H1 (cell line): Measurements from ENCODE around the gene PPP4R3A. TPM values are rescaled to one million over a fixed set of nuclear protein-coding genes. Genes with fewer than 3 reads are reported as not detected.

ENCODE experiments used
- CEBPB ChIP-seq: IDR thresholded peaks from 2 replicates; pipeline ENCODE4 v1.6.1; 2012; ENCODE audit warnings: low read depth, low read length
- CHD1 ChIP-seq: IDR thresholded peaks from 2 replicates; pipeline ENCODE4 v1.6.1; 2012; ENCODE audit warnings: low read depth, low read length, improper control_type of control experiment
- E2F6 ChIP-seq: IDR thresholded peaks from 2 replicates; pipeline ENCODE4 v1.6.1; 2012; ENCODE audit warnings: inconsistent platforms
- KDM4A ChIP-seq: IDR thresholded peaks from one replicate; pipeline ENCODE4 v1.7.1; 2012; ENCODE audit warnings: low read depth, mild to moderate bottlenecking, moderate library complexity, low read length, inconsistent platforms; ENCODE audit not compliant: severe bottlenecking
- YY1 ChIP-seq: IDR thresholded peaks from 2 replicates; pipeline ENCODE4 v1.6.1; 2011; ENCODE audit warnings: low read depth, mild to moderate bottlenecking, low read length
- polyA plus RNA-seq, 7 experiments: library from polyadenylated mRNA; depleted of rRNA in 3 of 7; stranded (reverse) in 5 of 7; unstranded in 2 of 7; fragments of >200 nt in 5 of 7; fragments of 200-250 nt in 2 of 7; gene quantifications; 1 replicate in 5 of 7; 2 replicates in 1 of 7; 4 replicates in 1 of 7; pipeline versions ENCODE4 v1.2.1 to v1.2.3, GENCODE V29; 2011 to 2013; ENCODE audit warnings: missing spikeins in 2 of 7, mixed read lengths in 2 of 7
- total RNA-seq: library from RNA; stranded (reverse); fragmentation: NEBNext Ultra II Directional; extraction: Animal tissue kit (Norgen Biotek cat#: 25700); gene quantifications from 2 replicates; pipeline ENCODE4 v1.2.1, GENCODE V29; 2021
- TF ChIP-seq, protein P1 (sequence below): fragments of 300-600 bp; sonication (generic); IDR thresholded peaks from 2 replicates; pipeline ENCODE4 v1.7.1; 2012; ENCODE audit warnings: low read length, moderate library complexity, mild to moderate bottlenecking, inconsistent platforms; ENCODE audit not compliant: insufficient replicate concordance
- TF ChIP-seq, protein P2 (sequence below), 3 experiments: IDR thresholded peaks; 1 replicate in 2 of 3; 2 replicates in 1 of 3; pipeline versions ENCODE4 v1.5.1 to v1.6.1; 2011; ENCODE audit warnings: low read length in 3 of 3, mild to moderate bottlenecking in 3 of 3, inconsistent platforms in 2 of 3, low read depth in 1 of 3, moderate library complexity in 1 of 3; ENCODE audit not compliant: insufficient read depth in 1 of 3; ENCODE audit errors: control extremely low read depth in 1 of 3

The PPP4R3A gene
- total and polyA plus RNA-seq, 2 of the 8 experiments (the other 6 are each of a cell fraction or from before 2014, with no cell fraction given) = 31.7 to 122 TPM

GRCh38 chr14:91503000-91503504, 7.1 kb downstream of the PPP4R3A start (continued):
- TF ChIP-seq, protein P1, sequence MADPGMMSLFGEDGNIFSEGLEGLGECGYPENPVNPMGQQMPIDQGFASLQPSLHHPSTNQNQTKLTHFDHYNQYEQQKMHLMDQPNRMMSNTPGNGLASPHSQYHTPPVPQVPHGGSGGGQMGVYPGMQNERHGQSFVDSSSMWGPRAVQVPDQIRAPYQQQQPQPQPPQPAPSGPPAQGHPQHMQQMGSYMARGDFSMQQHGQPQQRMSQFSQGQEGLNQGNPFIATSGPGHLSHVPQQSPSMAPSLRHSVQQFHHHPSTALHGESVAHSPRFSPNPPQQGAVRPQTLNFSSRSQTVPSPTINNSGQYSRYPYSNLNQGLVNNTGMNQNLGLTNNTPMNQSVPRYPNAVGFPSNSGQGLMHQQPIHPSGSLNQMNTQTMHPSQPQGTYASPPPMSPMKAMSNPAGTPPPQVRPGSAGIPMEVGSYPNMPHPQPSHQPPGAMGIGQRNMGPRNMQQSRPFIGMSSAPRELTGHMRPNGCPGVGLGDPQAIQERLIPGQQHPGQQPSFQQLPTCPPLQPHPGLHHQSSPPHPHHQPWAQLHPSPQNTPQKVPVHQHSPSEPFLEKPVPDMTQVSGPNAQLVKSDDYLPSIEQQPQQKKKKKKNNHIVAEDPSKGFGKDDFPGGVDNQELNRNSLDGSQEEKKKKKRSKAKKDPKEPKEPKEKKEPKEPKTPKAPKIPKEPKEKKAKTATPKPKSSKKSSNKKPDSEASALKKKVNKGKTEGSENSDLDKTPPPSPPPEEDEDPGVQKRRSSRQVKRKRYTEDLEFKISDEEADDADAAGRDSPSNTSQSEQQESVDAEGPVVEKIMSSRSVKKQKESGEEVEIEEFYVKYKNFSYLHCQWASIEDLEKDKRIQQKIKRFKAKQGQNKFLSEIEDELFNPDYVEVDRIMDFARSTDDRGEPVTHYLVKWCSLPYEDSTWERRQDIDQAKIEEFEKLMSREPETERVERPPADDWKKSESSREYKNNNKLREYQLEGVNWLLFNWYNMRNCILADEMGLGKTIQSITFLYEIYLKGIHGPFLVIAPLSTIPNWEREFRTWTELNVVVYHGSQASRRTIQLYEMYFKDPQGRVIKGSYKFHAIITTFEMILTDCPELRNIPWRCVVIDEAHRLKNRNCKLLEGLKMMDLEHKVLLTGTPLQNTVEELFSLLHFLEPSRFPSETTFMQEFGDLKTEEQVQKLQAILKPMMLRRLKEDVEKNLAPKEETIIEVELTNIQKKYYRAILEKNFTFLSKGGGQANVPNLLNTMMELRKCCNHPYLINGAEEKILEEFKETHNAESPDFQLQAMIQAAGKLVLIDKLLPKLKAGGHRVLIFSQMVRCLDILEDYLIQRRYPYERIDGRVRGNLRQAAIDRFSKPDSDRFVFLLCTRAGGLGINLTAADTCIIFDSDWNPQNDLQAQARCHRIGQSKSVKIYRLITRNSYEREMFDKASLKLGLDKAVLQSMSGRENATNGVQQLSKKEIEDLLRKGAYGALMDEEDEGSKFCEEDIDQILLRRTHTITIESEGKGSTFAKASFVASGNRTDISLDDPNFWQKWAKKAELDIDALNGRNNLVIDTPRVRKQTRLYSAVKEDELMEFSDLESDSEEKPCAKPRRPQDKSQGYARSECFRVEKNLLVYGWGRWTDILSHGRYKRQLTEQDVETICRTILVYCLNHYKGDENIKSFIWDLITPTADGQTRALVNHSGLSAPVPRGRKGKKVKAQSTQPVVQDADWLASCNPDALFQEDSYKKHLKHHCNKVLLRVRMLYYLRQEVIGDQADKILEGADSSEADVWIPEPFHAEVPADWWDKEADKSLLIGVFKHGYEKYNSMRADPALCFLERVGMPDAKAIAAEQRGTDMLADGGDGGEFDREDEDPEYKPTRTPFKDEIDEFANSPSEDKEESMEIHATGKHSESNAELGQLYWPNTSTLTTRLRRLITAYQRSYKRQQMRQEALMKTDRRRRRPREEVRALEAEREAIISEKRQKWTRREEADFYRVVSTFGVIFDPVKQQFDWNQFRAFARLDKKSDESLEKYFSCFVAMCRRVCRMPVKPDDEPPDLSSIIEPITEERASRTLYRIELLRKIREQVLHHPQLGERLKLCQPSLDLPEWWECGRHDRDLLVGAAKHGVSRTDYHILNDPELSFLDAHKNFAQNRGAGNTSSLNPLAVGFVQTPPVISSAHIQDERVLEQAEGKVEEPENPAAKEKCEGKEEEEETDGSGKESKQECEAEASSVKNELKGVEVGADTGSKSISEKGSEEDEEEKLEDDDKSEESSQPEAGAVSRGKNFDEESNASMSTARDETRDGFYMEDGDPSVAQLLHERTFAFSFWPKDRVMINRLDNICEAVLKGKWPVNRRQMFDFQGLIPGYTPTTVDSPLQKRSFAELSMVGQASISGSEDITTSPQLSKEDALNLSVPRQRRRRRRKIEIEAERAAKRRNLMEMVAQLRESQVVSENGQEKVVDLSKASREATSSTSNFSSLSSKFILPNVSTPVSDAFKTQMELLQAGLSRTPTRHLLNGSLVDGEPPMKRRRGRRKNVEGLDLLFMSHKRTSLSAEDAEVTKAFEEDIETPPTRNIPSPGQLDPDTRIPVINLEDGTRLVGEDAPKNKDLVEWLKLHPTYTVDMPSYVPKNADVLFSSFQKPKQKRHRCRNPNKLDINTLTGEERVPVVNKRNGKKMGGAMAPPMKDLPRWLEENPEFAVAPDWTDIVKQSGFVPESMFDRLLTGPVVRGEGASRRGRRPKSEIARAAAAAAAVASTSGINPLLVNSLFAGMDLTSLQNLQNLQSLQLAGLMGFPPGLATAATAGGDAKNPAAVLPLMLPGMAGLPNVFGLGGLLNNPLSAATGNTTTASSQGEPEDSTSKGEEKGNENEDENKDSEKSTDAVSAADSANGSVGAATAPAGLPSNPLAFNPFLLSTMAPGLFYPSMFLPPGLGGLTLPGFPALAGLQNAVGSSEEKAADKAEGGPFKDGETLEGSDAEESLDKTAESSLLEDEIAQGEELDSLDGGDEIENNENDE = no peak
- TF ChIP-seq, protein P2, sequence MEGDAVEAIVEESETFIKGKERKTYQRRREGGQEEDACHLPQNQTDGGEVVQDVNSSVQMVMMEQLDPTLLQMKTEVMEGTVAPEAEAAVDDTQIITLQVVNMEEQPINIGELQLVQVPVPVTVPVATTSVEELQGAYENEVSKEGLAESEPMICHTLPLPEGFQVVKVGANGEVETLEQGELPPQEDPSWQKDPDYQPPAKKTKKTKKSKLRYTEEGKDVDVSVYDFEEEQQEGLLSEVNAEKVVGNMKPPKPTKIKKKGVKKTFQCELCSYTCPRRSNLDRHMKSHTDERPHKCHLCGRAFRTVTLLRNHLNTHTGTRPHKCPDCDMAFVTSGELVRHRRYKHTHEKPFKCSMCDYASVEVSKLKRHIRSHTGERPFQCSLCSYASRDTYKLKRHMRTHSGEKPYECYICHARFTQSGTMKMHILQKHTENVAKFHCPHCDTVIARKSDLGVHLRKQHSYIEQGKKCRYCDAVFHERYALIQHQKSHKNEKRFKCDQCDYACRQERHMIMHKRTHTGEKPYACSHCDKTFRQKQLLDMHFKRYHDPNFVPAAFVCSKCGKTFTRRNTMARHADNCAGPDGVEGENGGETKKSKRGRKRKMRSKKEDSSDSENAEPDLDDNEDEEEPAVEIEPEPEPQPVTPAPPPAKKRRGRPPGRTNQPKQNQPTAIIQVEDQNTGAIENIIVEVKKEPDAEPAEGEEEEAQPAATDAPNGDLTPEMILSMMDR (IDR thresholded peaks at IDR 0.05; ENCODE audit: control extremely low read depth in 1 of 3, insufficient read depth in 1 of 3, low read depth in 1 of 3, low read length in 3 of 3) = no peak
- no peak for TF ChIP-seq KDM4A
- no peak for TF ChIP-seq E2F6
- TF ChIP-seq YY1 = no peak
- no peak for TF ChIP-seq CEBPB
- no peak for TF ChIP-seq CHD1
